Hepatocyte (in vitro differentiated cells): ENCODE measurements around the gene PTPN4. TPM values are rescaled to one million over a fixed set of nuclear protein-coding genes. Genes with fewer than 3 reads are reported as not detected.

Experiments
- DNase-seq: peaks from one replicate; pipeline ENCODE4 v3.0.0-alpha.2; 2016; ENCODE audit warnings: low spot score
- H2AFZ ChIP-seq: fragments of 200-600 bp; sonication (generic); 2 replicates; pipeline ENCODE4 v1.6.0; 2016; ENCODE audit warnings: antibody characterized with exemption, mild to moderate bottlenecking
- H3K27ac ChIP-seq: fragments of 200-600 bp; sonication (generic); 2 replicates; pipeline ENCODE4 v1.5.1; 2016; ENCODE audit warnings: mild to moderate bottlenecking
- H3K27me3 ChIP-seq: fragments of 200-600 bp; sonication (generic); 2 replicates; pipeline ENCODE4 v1.6.1; 2016
- H3K36me3 ChIP-seq: fragments of 200-600 bp; sonication (generic); replicated peaks from 2 replicates; pipeline ENCODE4 v1.5.1; 2016; ENCODE audit warnings: low read depth; ENCODE audit not compliant: insufficient read depth
- H3K4me1 ChIP-seq: fragments of 200-600 bp; sonication (generic); 2 replicates; pipeline ENCODE4 v1.5.1; 2016; ENCODE audit warnings: mild to moderate bottlenecking, moderate library complexity; ENCODE audit not compliant: insufficient read depth
- H3K4me2 ChIP-seq: fragments of 200-600 bp; sonication (generic); 2 replicates; pipeline ENCODE4 v1.6.0; 2016
- H3K4me3 ChIP-seq: fragments of 200-600 bp; sonication (generic); 2 replicates; pipeline ENCODE4 v1.5.1; 2016; ENCODE audit warnings: mild to moderate bottlenecking
- H3K79me2 ChIP-seq: fragments of 200-600 bp; sonication (generic); 2 replicates; pipeline ENCODE4 v1.6.0; 2017; ENCODE audit warnings: mild to moderate bottlenecking
- H3K9me2 ChIP-seq: fragments of 200-600 bp; sonication (generic); replicated peaks from 2 replicates; pipeline ENCODE4 v1.6.0; 2017; ENCODE audit warnings: mild to moderate bottlenecking; ENCODE audit not compliant: insufficient read depth
- H3K9me3 ChIP-seq: fragments of 200-600 bp; sonication (generic); 2 replicates; pipeline ENCODE4 v1.5.1; 2016; ENCODE audit warnings: low read depth, mild to moderate bottlenecking
- H4K20me1 ChIP-seq: fragments of 200-600 bp; sonication (generic); 2 replicates; pipeline ENCODE4 v1.6.0; 2016; ENCODE audit warnings: mild to moderate bottlenecking; ENCODE audit not compliant: insufficient read depth, poor library complexity, severe bottlenecking
- CTCF ChIP-seq: fragments of 200-600 bp; sonication (generic); IDR thresholded peaks from 2 replicates; pipeline ENCODE4 v1.5.1; 2016; ENCODE audit warnings: antibody characterized with exemption, mild to moderate bottlenecking; ENCODE audit not compliant: poor library complexity
- EZH2 ChIP-seq: fragments of 200-600 bp; sonication (generic); IDR thresholded peaks from 2 replicates; pipeline ENCODE4 v1.6.1; 2016; ENCODE audit warnings: antibody characterized with exemption, mild to moderate bottlenecking, borderline replicate concordance
- EZH2phosphoT487 ChIP-seq: fragments of 200-600 bp; sonication (generic); IDR thresholded peaks from one replicate; pipeline ENCODE4 v1.6.1; 2018; ENCODE audit warnings: antibody characterized with exemption, mild to moderate bottlenecking, low read depth, moderate library complexity; ENCODE audit not compliant: unreplicated experiment, severe bottlenecking
- WGBS: methylation state at CpG from one replicate; pipeline ENCODE4 v1.1.6; 2016; ENCODE audit warnings: low lambda C conversion rate; ENCODE audit errors: missing lambda C conversion rate; 5-methylcytosine and 5-hydroxymethylcytosine counted together
- polyA plus RNA-seq: library from polyadenylated mRNA; unstranded; fragments of >200 nt; fragmentation: Nextera tagmentation; extraction: Ambion mirVana; gene quantifications from 2 replicates; pipeline ENCODE4 v1.2.1, GENCODE V29; 2016
- total RNA-seq: library from RNA; depleted of rRNA; stranded (reverse); fragments of >200 nt; gene quantifications from 2 replicates; pipeline ENCODE4 v1.2.3, GENCODE V29; 2014

PTPN4 gene
- total and polyA plus RNA-seq, 2 experiments from 2014 or later: 9.2 to 15.5 TPM

GRCh38 chr2:119932809-119933208 is 173.1 kb downstream of the PTPN4 start:
- Histone ChIP-seq H3K9me3 (no peaks in the 10 kb centered on the region), H3K9me2 (no peaks in the 10 kb centered on the region), H3K4me1 (no peaks in the 10 kb centered on the region), H2AFZ (no peak overlapping the region), H3K36me3 (no peaks in the 10 kb centered on the region), H4K20me1 (no peaks in the 10 kb centered on the region), H3K79me2 (no peaks in the 10 kb centered on the region), H3K4me2 (no peak overlapping the region), H3K27ac (no peak overlapping the region), H3K27me3 (no peaks in the 10 kb centered on the region), H3K4me3 (no peak overlapping the region)
- no peak for DNase-seq
- WGBS: 92% methylated on average over 2 of the region's 2 CpGs
- TF ChIP-seq CTCF (no peak), EZH2 (no peak), EZH2phosphoT487 (no peak)

- Histone ChIP-seq H3K9me2 (no peaks in the 10 kb centered on the region), H3K36me3 (no peaks in the 10 kb centered on the region), H3K4me3 (no peak overlapping the region), H3K4me1 (no peaks in the 10 kb centered on the region), H2AFZ (no peak overlapping the region), H4K20me1 (no peaks in the 10 kb centered on the region), H3K79me2 (no peaks in the 10 kb centered on the region), H3K9me3 (no peaks in the 10 kb centered on the region), H3K27ac (no peak overlapping the region), H3K27me3 (no peaks in the 10 kb centered on the region), H3K4me2 (no peak overlapping the region)
- TF ChIP-seq EZH2 (no peak), EZH2phosphoT487 (no peak), CTCF (no peak)
- DNase-seq: no peak
These were observed 174.6 kb downstream of the PTPN4 start for GRCh38 chr2:119934319-119934718.

- WGBS: 95% methylated on average over 2 of the region's 2 CpGs
- H3K27ac ChIP-seq: no peak overlapping the region
- TF ChIP-seq EZH2 (no peak), EZH2phosphoT487 (no peak), CTCF (no peak)
These were observed 178.0 kb downstream of the PTPN4 start for GRCh38 chr2:119937680-119938079.

DNA sequence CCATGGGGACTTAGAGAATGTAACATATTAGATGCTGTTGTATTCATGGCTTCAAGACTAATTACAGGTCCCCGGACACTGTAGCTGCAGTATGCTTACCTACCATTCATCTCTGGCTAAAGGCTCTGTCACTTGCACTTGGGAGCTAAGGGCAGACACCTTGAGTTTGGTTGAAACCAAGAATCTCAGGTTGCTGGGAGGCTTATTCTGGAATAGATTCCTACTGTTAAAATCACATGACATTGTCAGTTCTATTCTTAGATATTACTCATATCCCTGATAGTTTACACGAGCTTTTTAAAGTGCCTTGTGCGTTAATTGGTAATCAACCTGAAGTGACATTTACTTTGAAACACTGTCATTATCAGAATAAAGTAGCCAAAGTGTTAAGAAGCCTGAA is 180.2 kb downstream of the PTPN4 start:
- Histone ChIP-seq H3K4me2 (no peak overlapping the region), H3K9me2 (no peaks in the 10 kb centered on the region)
- WGBS: 95% methylated on average over 3 of the region's 3 CpGs

More at GRCh38 chr2:119937680-119938079, 178.0 kb downstream of the PTPN4 start:
- H2AFZ ChIP-seq: no peak overlapping the region
- no peaks in the 10 kb centered on the region for H3K36me3 ChIP-seq
- no peaks in the 10 kb centered on the region for H3K79me2 ChIP-seq
- H3K9me2 ChIP-seq: no peaks in the 10 kb centered on the region
- no peaks in the 10 kb centered on the region for H3K27me3 ChIP-seq
- no peak overlapping the region for H3K4me3 ChIP-seq
- H4K20me1 ChIP-seq: no peaks in the 10 kb centered on the region
- no peak for DNase-seq
- no peak overlapping the region for H3K4me2 ChIP-seq
- no peaks in the 10 kb centered on the region for H3K9me3 ChIP-seq
- no peaks in the 10 kb centered on the region for H3K4me1 ChIP-seq

More for the DNA sequence above, 180.2 kb downstream of the PTPN4 start:
- Histone ChIP-seq H3K27me3 (no peaks in the 10 kb centered on the region), H3K4me1 (no peaks in the 10 kb centered on the region), H4K20me1 (no peaks in the 10 kb centered on the region), H3K9me3 (no peaks in the 10 kb centered on the region), H3K36me3 (no peaks in the 10 kb centered on the region), H3K79me2 (no peaks in the 10 kb centered on the region), H3K4me3 (no peak overlapping the region), H2AFZ (no peak overlapping the region), H3K27ac (no peak overlapping the region)
- TF ChIP-seq EZH2phosphoT487: no peak
- TF ChIP-seq CTCF: no peak
- TF ChIP-seq EZH2: no peak
- no peak for DNase-seq
